Stimulated activated CD8-positive, alpha-beta memory T cell treated with anti-CD3 and anti-CD28 coated beads, Interleukin-12 subunit alpha, Interleukin-12 subunit beta, amount 100 ng/mL, for 24 hours (primary cell): ENCODE data around the gene PANK4.
"Not testable (repeated sequence)": the region's sequence is repeated elsewhere in the genome, so short reads cannot be mapped to it uniquely, and the experiment has no call there.

Source experiments
- DNase-seq: peaks from one replicate; pipeline ENCODE4 v3.0.0-alpha.2; 2020; ENCODE audit errors: extremely low read depth

PANK4 gene

DNA sequence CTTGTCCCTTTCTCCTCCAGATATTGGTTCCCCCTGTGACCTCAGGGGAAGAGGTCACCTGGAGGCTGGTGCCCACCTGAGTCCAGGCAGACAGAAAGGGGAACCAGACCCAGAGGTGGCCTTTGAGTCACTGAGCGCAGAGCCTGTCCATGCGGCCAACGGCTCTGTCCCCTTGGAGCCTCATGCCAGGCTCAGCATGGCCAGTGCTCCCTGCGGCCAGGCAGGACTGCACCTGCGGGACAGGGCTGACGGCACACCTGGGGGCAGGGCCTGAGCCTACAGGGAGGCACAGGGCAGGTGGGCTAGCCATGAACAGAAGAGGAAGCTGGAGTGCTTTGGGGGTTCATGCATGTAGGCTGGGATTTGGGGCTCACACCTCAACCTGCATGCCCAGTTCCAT, 32.5 kb upstream of the PANK4 start:
- DNase-seq: no peak

GRCh38 chr1:2558420-2558819, 32.0 kb upstream of the PANK4 start:
- DNase-seq: no peak

GRCh38 chr1:2557482-2558400, 31.3 kb upstream of the PANK4 start:
- no peak for DNase-seq

- DNase-seq: no peak
Observed at GRCh38 chr1:2556678-2557481, 30.5 kb upstream of the PANK4 start.

DNA sequence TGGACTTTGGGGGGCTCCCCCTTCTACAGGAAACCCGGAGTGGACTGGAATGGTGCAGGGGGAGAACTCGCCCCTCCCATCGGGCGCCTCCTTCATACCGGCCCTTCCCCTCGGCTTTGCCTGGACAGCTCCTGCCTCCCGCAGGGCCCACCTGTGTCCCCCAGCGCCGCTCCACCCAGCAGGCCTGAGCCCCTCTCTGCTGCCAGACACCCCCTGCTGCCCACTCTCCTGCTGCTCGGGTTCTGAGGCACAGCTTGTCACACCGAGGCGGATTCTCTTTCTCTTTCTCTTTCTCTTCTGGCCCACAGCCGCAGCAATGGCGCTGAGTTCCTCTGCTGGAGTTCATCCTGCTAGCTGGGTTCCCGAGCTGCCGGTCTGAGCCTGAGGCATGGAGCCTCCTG, 29.9 kb upstream of the PANK4 start, which contains the start of gene TNFRSF14:
Gene TNFRSF14, plus strand, starts transcription at position 95 of the 401 bp plus-strand sequence. Its CDS starts 294 bp downstream, at position 389.
- DNase-seq: no peak

GRCh38 chr1:2555634-2556276, 29.4 kb upstream of the PANK4 start:
- no peak for DNase-seq

- no peak for DNase-seq
Observed at GRCh38 chr1:2554621-2555387, 28.4 kb upstream of the PANK4 start.

GRCh38 chr1:2553871-2554620, 27.6 kb upstream of the PANK4 start:
- no peak for DNase-seq

DNA sequence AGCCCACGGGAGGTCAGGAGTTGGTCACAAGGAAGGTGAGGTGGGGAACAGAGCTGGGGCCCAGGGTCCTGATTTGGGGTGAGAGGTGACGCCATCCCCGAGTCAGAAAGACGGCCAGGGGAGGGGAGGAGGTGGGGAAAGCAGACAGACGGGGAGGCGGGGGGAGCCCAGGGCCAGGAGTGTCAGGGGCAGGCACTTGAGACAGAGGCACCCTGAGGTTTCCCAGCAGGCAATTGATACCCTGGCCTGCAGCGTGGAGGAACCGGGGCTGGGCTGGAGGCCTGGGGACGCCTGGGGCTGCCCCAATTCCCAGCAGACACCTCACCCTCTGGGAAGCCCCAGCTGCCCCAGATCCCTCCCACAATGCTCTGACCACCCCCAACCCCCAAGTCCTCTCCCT, 26.7 kb upstream of the PANK4 start:
- not testable (repeated sequence) for DNase-seq

DNA sequence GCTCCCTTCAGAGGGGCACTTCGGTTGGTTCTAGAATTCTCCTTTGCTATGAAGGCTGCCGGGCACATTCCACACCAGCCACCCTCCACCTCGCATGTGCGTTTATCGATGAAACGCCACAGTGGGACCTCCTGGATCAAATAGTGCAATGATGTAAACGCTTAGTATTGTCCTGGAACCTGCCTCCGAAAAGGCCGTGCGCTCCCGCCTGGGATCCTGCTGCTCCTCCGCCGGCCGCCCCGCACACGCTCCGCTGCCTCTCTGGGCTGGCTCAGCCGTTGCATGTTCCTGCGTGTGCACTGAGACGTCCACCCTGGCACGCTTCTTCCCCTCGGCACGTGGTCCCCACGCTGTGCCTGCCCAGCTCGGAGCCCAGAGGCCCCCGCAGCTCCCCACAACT, 25.8 kb upstream of the PANK4 start:
- no peak for DNase-seq

DNA sequence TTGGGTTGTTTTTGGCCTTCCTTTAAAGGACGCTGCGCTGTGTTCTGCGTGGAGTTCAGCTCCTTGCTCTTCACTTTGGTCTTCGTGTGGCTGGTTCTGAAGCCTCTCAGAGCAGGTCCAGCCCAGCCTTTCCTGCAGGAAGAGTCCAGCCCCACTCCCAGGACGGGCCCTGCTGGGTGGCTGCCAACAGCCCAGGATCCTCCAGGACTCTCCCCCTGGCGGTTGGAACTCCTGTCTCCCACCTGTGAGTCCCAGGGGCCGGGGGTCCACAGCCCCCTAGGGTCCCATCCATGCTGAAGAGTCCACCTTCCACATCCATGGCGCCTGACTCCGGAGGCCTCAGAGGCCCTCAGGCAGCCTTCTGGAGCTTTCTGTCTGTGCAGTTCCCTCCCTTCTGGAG, 25.1 kb upstream of the PANK4 start:
- DNase-seq: not testable (repeated sequence)

GRCh38 chr1:2550309-2550861, 24.0 kb upstream of the PANK4 start:
- not testable (repeated sequence) for DNase-seq

DNA sequence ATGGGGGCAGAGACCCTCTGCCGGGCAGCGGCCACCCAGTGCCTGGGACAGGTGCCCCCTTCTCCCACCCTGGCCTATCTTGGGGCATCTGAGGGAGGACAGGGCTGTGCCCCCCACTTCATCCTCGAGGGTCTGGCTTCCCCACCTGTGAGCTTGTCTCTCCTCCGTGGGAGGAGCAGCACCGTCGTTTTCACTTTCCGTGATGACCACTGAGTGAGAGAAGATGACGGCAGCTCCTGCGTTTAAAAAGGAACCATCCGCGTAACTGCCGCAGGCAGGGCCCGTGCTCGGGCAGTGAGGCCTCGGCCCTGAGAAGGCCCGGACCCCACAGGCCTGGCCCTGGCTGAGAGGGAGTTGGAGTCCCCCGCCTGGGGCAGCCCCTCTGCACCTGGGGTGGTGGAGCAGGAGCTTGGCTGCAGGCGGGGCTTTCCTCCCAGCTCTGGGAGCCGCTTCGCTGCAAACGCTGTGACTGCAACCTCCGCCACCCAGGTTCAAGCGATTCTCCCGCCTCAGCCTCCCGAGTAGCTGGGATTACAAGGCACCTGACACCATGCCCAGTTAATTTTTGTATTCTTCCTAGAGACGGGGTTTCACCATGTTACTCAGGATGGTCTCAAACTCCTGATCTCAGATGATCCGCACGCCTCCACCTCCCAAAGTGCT, 23.1 kb upstream of the PANK4 start:
- DNase-seq: not testable (repeated sequence)

GRCh38 chr1:2548068-2548589, 21.7 kb upstream of the PANK4 start:
- no peak for DNase-seq

DNA sequence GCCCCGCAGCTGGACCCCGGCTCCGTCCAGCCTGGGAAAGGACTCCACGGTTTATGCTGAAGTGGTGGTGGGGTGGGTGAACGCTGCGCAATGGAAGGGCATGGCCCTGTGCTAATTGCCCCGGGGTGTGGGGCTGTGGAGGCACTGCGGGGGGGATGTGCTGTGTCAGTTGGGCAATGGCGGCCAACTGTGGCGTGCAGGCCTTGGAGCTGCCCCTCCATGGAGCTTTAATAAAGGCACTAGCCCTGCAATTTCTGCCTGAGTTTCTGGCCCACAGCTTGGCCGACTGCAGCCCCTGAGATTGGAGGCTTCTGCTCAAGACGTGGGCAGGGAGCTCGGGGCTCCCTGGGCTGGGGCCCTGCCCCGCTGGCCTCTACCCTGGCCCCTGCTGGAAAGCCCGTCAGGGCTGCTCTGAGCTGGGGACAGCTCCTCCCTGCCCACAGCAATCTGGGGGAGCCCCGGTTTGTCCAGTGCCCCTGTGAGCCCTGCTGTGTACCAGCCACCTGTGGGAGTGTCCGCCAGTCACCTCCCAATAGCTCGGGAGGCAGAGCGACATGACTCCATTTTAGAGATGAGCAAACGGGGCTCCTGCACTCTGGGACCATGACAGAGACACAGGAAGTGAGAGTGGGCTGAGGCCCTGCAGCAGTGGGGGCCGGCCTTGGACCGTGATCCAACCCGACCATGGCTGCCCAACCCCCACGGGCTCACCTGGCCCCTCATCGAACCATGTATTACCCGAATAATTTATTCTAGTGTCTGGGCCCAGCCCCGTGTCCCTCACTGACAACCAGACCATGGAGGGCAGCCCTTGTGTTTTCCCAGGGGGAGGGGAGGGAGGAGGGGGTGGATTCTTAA, 21.0 kb upstream of the PANK4 start:
- no peak for DNase-seq

- peak; percentile 61 for DNase-seq
Observed at GRCh38 chr1:2546515-2547209, 20.3 kb upstream of the PANK4 start.

- peak; percentile 65 for DNase-seq
Observed at GRCh38 chr1:2545754-2546514, 19.5 kb upstream of the PANK4 start.
